ENCODE results near the gene LAMA2.

Gene LAMA2

DNA sequence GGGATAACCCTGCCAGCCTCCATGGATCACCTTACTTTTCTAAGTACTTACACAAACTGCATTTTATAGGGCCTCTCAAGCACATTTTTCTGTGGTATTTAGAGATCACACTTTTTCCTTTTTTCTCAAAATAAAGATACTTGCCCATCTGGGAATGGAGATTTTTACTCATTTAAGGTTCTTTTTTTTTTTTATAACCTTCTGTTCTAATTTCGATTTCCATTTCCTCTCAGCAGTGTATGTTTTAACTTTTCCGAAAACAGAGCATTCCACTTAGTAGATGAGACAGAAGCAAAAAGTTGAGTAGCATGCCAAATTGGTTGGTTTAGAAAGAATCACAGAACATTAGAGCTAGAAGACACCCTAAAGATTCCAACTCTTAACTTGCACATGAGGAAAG lies 612.7 kb downstream of the LAMA2 start:
- TF ChIP-seq, protein P1, sequence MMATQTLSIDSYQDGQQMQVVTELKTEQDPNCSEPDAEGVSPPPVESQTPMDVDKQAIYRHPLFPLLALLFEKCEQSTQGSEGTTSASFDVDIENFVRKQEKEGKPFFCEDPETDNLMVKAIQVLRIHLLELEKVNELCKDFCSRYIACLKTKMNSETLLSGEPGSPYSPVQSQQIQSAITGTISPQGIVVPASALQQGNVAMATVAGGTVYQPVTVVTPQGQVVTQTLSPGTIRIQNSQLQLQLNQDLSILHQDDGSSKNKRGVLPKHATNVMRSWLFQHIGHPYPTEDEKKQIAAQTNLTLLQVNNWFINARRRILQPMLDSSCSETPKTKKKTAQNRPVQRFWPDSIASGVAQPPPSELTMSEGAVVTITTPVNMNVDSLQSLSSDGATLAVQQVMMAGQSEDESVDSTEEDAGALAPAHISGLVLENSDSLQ (IDR thresholded peaks at IDR 0.05): no peak
- TF ChIP-seq TARDBP (IDR thresholded peaks at IDR 0.05): no peak
- TF ChIP-seq L3MBTL2 (conservative IDR thresholded peaks at IDR 0.05): no peak
- no peak for TF ChIP-seq ELF4 (IDR thresholded peaks at IDR 0.05)
- no peak for TF ChIP-seq SP1 (IDR thresholded peaks at IDR 0.05)
- no peak for TF ChIP-seq FOXA1 (IDR thresholded peaks at IDR 0.05)
- ChIA-PET CTCF (no interaction called here), POLR2A (no interaction called here)
- DNase-seq (ENCODE audit: extremely low spot score): no peak

DNA sequence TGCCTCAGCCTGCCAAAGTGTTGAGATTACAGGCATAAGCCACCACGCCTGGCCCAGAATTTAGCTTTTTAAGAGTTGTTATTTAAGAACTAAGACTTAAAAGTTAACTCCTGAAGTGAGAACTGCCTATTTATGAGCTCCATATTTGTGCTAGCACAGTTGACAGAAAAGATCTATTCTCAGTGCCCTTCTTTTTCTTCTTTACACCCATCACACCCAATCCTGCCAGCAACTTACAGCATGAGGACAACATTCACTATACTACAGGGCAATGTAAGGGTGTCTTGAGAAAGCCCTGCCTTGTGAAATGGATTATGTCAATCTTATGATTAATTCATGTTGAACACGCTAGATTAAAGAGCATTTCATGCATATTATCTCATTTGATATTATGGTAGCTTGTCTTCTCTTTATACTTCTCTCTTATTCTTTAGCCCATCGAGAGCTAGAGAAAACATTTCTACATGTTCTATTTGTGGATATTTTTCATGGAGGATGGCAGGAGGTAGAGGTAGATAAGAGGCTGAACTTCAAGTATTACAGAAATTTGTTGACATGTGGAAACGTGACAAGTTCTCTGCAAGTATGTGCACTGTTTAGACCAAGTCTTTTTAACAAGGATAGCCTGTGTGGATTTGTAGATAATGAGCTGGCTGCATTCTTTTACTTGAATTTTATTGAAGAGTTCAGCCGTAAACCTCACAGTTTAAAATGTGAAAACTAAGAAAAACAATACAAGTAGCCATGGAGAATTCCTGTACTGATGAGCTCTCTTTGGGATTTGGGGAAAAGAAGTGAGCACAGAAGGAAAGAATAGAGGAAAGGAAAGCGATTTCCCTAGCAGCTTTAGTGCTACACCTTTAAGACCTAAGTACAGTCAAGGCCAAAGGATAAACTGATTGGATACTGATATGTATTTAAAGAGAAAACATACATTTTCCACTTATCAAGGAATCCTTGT lies 614.8 kb downstream of the LAMA2 start:
- POLR2A ChIA-PET: no interaction called here
- no peak for TF ChIP-seq ZNF384 (IDR thresholded peaks at IDR 0.05)
- no peak for TF ChIP-seq FOXA1 (IDR thresholded peaks at IDR 0.05)
- no peak for TF ChIP-seq BHLHE40 (IDR thresholded peaks at IDR 0.05; ENCODE audit: borderline replicate concordance)
- TF ChIP-seq CTBP1 (IDR thresholded peaks at IDR 0.05; ENCODE audit: borderline replicate concordance): no peak
- CTCF ChIA-PET: interaction anchor here (0.7 to 5.2 kb wide), 5 partner anchors 36 to 277 kb away, joined by 3 to 46 read pairs (median 4); no protein-coding TSS in a partner anchor
- DNase-seq (ENCODE audit: extremely low spot score): no peak

DNA sequence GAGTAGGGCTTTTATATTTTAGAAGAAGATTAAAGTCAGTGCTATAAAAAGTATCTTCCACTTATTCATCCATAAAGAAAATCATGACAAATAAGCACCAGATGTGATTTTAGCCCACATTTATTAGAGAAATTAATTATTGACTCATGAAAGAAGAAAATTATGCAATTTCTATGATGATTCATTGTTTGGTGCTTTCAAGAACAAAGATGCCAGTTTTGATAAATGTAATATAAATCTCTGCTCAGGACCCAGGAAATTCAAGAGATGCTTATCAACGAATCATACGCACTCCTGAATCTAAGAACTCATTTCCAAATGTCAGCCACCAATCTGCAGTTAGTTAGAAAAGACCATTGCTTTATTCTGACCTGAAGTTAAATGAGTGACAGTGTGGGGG lies 615.6 kb downstream of the LAMA2 start:
- POLR2A ChIA-PET: no interaction called here
- CTCF ChIA-PET: interaction anchor here (0.7 to 5.2 kb wide), 5 partner anchors 35 to 99 kb away, joined by 3 to 46 read pairs (median 9); no protein-coding TSS in a partner anchor
- DNase-seq (ENCODE audit: extremely low spot score): no peak
- TF ChIP-seq FOXA1 (IDR thresholded peaks at IDR 0.05) (no peak), FOXM1 (IDR thresholded peaks at IDR 0.05; ENCODE audit: borderline replicate concordance) (no peak)

DNA sequence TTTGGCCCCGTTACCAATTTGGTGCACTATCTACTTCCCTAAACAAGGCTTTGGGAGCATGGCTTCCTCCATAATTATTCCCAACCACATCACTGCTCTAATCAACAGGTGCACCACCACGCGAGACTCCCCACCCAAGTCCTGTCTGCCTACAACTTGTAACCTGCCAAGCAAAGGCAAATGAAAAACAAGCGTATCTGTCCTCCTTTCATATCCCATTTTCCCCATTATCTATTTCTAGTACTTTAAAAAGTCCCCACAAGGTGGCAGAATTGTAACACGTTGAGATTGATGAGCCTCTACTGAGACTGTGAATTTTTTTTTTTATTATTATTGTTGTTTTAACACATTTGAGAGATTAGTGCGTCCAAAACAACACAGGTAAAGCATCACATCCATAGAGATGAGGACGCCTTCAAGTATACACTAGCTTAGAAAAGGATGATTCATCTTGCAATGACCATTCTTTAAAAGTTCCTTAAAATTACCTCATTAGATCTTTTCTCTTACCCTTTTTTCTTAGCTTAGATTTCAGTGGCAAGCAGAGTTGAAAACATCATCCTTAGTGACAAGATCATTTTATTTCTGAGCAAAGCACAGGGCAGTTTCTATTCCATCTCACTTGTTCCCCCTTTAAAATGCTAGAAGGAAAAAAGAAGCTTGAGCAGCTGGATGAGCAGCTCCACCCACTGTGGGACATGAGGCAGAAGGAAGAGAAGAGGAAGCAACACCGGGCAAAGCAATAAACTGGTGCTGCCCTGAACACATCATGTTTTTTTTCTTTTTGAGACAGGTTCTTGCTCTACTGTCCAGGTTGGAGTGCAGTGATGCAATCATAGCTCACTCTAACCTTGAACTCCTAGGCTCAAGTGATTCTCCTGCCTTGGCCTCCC lies 616.3 kb downstream of the LAMA2 start:
- TF ChIP-seq ZNF384 (IDR thresholded peaks at IDR 0.05) (peak; percentile 91), FOXM1 (IDR thresholded peaks at IDR 0.05; ENCODE audit: borderline replicate concordance) (no peak)
- peak; percentile 50 for DNase-seq (ENCODE audit: extremely low spot score)
- CTCF ChIA-PET: interaction anchor here (0.5 to 5.2 kb wide), 20 partner anchors 9 to 991 kb away, joined by 3 to 46 read pairs (median 4); no protein-coding TSS in a partner anchor
- POLR2A ChIA-PET: no interaction called here

DNA sequence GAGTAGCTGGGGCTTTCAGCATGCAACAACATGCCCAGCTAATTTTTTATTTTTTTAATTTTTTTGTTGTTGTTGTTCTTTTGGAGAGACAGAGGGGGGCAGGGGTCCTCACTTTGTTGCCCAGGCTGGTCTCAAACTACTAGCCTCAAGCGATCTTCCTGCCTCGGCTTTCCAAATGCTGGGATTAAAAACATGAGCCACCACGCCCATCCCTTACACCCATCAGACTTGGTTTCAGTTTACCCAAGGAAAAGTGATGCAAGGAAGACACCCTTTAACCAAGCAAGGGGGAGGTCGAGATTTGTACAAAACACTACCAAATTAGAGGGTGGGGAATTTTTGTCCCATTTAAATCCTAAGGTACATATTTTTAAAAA lies 616.9 kb downstream of the LAMA2 start:
- DNase-seq (ENCODE audit: extremely low spot score): no peak
- TF ChIP-seq LEF1 (IDR thresholded peaks at IDR 0.05; ENCODE audit: borderline replicate concordance) (no peak), FOXM1 (IDR thresholded peaks at IDR 0.05; ENCODE audit: borderline replicate concordance) (no peak), SUZ12 (IDR thresholded peaks at IDR 0.05) (no peak)
- POLR2A ChIA-PET: no interaction called here
- CTCF ChIA-PET: interaction anchor here (0.5 to 5.2 kb wide), 19 partner anchors 10 to 991 kb away, joined by 3 to 46 read pairs (median 4); no protein-coding TSS in a partner anchor

DNA sequence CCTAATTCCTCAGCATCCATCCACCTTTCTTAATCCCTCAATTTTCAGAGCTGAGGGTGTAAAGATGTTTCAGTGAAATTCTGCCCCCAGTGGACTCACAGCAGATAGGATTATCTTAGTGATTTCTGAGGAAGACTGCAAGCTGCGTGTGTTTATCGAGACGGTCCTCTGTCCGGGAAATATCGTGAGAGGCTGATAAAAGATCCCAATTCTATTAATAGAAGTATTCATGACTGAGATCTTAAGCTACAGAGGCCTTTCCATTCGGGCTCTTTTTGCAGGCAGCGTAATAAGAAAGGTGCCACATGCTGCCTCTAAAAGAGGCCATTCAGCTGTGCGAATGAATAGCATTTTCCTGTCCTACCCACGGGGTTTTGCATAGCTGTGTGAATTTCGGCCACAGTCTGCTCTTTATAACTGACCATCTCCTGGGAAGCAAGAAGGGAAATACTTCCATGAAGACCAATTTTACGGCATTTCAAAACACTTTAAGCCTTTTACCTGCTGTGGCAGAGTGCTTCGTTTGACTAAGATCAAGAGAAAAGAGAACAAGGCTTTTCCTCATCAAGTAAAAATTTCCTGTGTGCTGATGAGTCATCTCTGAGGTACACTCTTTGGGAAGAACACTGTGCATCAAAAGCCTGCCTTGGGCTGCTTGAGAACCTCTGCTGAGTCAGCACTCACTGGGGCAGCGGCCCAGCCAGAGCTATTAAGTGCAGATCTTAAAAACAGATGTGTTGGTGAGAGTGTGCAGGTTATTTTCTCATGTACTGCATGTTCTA lies 618.2 kb downstream of the LAMA2 start:
- no peak for TF ChIP-seq SUZ12 (IDR thresholded peaks at IDR 0.05)
- TF ChIP-seq FOXK2 (IDR thresholded peaks at IDR 0.05): no peak
- no peak for TF ChIP-seq HDGF (IDR thresholded peaks at IDR 0.05; ENCODE audit: borderline replicate concordance)
- TF ChIP-seq L3MBTL2 (conservative IDR thresholded peaks at IDR 0.05): peak; percentile 33; the same call in 1 of the 2 replicates
- TF ChIP-seq NFRKB (IDR thresholded peaks at IDR 0.05): no peak
- TF ChIP-seq SP1 (IDR thresholded peaks at IDR 0.05): no peak
- ChIA-PET CTCF (interaction anchor here (0.6 to 5.2 kb wide), 19 partner anchors 10 to 520 kb away, joined by 3 to 46 read pairs (median 5); no protein-coding TSS in a partner anchor), POLR2A (no interaction called here)
- peak; percentile 61 for DNase-seq (ENCODE audit: extremely low spot score)

DNA sequence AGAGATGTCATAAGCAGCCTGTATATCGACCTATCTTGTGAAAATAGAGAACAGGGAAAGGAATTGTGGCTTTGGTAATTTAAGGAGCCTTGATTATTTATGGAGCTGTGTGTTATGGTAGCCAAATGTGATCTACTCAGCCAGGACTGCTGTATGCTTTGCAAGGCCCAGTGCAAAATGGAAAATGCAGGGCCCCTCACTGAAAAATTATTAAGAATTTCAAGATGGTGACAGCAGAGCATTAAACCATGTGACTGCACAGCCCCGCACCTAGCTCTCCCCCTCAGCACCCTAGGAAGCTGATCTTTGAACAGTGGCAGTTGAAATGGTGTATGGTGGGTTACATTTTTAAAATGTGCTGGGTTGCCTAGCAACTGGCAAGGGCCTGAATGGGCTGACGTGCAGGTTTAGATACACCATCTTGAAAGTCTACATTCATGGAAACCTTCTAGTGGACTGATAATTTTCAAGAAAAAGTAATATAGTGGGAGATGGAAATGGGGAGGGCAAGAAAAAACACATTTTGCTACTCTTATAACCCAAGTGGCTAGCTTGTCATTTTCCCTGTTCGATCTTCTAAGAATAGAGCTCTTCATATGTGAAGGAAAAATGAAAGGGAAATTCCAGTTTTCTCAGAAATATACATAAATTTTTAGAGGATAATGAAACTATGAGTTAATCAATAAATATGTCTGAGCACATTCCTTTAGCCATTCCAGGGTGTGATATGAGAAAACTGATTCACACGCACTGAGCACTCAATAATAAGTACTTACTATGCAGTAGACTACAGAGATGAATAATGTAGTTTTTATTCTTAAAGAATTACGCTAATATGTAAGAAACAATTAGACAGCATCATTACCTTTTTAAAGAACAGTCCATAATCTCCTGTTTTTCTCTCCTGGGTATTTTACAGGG lies 619.1 kb downstream of the LAMA2 start:
- ChIA-PET CTCF (interaction anchor here (0.6 to 5.2 kb wide), 12 partner anchors 12 to 98 kb away, joined by 3 to 46 read pairs (median 6); no protein-coding TSS in a partner anchor), POLR2A (no interaction called here)
- TF ChIP-seq LEF1 (IDR thresholded peaks at IDR 0.05; ENCODE audit: borderline replicate concordance) (no peak), SUZ12 (IDR thresholded peaks at IDR 0.05) (no peak), FOXK2 (IDR thresholded peaks at IDR 0.05) (no peak)
- no peak for DNase-seq (ENCODE audit: extremely low spot score)
